SJCRH30 (cell line): Measurements from ENCODE around the gene SCN3A. TPM values are rescaled to one million over a fixed set of nuclear protein-coding genes. Genes with fewer than 3 reads are reported as not detected.
A peak's percentile ranks its signal among the peaks of the same experiment; 100 is the strongest.

Source experiments
- DNase-seq, 2 experiments: peaks; one replicate each; pipeline ENCODE4 v3.0.0-alpha.2; 2015 to 2020
- H3K27ac ChIP-seq: fragments of 250-450 bp; sonication (Bioruptor Pico); 2 replicates; pipeline ENCODE4 v1.5.1; 2020; ENCODE audit warnings: mild to moderate bottlenecking, moderate library complexity
- H3K27me3 ChIP-seq: fragments of 250-450 bp; sonication (Bioruptor Pico); 2 replicates; pipeline ENCODE4 v1.5.1; 2020; ENCODE audit warnings: mild to moderate bottlenecking, moderate library complexity
- H3K36me3 ChIP-seq: fragments of 250-450 bp; sonication (Bioruptor Pico); 2 replicates; pipeline ENCODE4 v1.5.1; 2020; ENCODE audit warnings: mild to moderate bottlenecking, moderate library complexity
- H3K4me1 ChIP-seq: fragments of 250-450 bp; sonication (Bioruptor Pico); 2 replicates; pipeline ENCODE4 v1.5.1; 2020; ENCODE audit warnings: mild to moderate bottlenecking, moderate library complexity
- H3K4me3 ChIP-seq: fragments of 250-450 bp; sonication (Bioruptor Pico); 2 replicates; pipeline ENCODE4 v1.5.1; 2020; ENCODE audit warnings: mild to moderate bottlenecking, moderate library complexity
- H3K9me3 ChIP-seq: fragments of 250-450 bp; sonication (Bioruptor Pico); replicated peaks from 2 replicates; pipeline ENCODE4 v1.5.1; 2020; ENCODE audit warnings: mild to moderate bottlenecking, moderate library complexity
- total RNA-seq: library from RNA; depleted of rRNA; stranded (reverse); fragments of >200 nt; shearing (Covaris generic); gene quantifications from 2 replicates; pipeline ENCODE4 v1.2.3, GENCODE V29; 2014

The SCN3A gene
- total RNA-seq, 1 experiment from 2014 or later, result 7.7 TPM

DNA sequence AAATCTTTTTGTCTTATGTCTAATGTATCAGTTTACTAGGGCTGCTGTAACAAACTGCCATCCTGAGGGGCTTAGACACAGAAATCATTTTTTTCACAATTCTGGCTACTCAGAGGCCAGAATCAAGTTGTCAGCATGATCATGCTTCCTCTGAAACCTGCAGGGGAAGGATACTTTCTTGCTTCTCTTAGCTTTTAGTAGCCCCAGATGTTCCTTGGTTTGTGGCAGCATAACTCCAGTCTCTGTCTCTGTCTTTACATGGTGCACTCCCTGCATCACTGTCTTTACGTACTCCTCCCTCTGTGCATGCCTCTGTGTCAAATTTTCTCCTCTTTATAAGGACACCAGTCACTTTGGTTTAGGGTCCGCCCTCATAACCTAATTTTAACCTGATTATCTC, 2.0 kb upstream of the SCN3A start:
- H3K4me3 ChIP-seq, result no peak overlapping the region
- H3K27me3 ChIP-seq, result no peaks in the 10 kb centered on the region
- no peaks in the 10 kb centered on the region for H3K36me3 ChIP-seq
- no peak for DNase-seq
- no peaks in the 10 kb centered on the region for H3K9me3 ChIP-seq
- peaks cover 4% of the 10 kb centered on the region; the same call in 1 of the 2 replicates for H3K4me1 ChIP-seq
- H3K27ac ChIP-seq, result no peak overlapping the region

DNA sequence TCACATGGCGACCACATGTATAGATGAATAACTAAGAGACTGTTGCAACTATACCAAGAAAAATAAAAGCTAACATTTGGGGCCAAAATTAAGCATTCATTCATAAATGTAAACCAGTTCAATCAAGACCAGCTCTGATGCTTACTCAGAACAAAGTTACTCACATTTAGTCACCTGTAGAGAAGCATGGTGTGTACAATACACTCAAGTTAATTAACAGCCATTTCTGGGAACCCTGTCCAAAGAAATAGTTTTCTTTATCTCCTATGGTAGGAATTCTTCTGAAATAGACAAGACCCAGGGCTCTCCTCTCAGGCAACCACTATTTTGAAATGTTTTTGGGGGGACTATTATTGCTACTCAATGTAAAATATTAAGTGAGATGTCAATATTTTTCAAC, 1.6 kb downstream of the SCN3A start:
- Histone ChIP-seq H3K27ac (no peak overlapping the region), H3K4me3 (no peak overlapping the region), H3K9me3 (no peaks in the 10 kb centered on the region), H3K36me3 (no peaks in the 10 kb centered on the region), H3K4me1 (peaks cover 4% of the 10 kb centered on the region; the same call in 1 of the 2 replicates), H3K27me3 (no peaks in the 10 kb centered on the region)
- DNase-seq, result no peak

DNA sequence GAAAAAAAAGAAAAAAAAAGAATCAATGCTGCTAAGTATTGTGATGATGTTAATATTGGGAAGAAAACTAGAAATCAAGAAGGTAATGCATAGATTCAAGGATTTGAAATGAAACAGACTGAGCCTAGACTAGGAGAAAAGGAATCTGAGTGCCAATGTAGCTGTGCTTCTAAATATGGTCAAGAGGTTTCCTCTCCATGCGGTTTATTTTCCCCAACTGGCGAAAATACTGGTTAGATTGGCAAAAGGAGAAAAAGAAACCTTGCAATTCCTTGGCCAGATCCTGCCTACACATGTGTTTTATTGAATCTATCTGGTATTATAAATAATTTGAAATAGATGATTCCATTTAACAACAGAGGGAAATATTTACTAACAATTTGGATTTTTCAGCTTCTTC, 5.7 kb downstream of the SCN3A start:
- H3K4me3 ChIP-seq, result no peak overlapping the region
- H3K9me3 ChIP-seq, result no peaks in the 10 kb centered on the region
- DNase-seq, result no peak
- peaks cover under 1% of the 10 kb centered on the region; the same call in 1 of the 2 replicates for H3K4me1 ChIP-seq
- no peaks in the 10 kb centered on the region for H3K27me3 ChIP-seq
- H3K27ac ChIP-seq, result no peak overlapping the region
- no peaks in the 10 kb centered on the region for H3K36me3 ChIP-seq

DNA sequence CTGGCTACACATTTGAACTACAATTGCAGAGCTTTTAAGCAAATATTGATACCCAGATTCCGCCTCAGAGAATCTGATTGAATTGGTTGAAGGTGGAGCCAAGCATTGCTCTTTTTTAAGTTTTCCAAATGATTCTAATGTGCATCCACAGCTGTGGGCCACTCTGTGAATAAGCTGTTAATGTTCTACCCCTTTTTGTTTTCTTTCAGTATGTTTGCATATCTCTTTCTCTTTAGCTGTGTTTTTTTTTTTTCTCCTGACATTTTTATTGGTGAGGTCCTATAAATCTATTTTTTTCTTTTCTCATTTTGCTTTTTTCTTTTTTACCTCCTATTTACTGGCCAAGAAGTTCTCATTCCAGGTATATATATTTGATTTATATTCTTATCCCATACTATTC, 6.5 kb downstream of the SCN3A start:
- H3K4me3 ChIP-seq, result no peak overlapping the region
- no peaks in the 10 kb centered on the region for H3K9me3 ChIP-seq
- no peak for DNase-seq
- H3K27ac ChIP-seq, result no peak overlapping the region
- H3K4me1 ChIP-seq, result no peaks in the 10 kb centered on the region
- no peaks in the 10 kb centered on the region for H3K36me3 ChIP-seq
- no peaks in the 10 kb centered on the region for H3K27me3 ChIP-seq

- no peaks in the 10 kb centered on the region for H3K9me3 ChIP-seq
Measured at GRCh38 chr2:165196411-165196810, 7.4 kb downstream of the SCN3A start.

DNA sequence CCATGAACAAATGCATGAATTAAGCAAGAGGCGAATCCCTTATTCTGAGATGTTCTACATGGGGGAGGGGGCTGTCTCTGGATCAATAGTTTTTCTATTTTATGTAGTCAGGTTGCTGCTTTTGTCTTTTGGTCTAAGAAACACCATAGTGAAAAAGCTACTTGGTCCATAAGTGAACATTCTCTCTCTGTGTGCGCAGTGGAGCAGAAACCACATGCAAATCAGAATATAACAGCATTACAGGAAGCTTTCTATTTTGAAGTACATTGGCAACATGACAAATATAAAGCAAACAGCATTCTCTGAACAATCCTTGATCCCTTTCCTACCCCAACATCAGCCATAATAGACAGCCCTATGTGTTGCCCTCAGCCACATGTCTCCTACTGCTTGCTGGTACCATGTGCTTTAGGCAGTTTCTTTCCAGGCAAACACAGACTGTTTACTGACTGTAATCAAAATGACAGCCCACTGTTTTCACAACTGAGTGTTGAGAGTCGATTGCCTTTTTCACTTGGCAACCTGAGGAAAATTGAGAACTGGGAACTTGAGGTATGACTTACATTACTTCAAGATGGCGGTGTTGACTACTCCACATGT, 10.6 kb downstream of the SCN3A start:
- DNase-seq, result no peak
- Histone ChIP-seq H3K4me3 (no peak overlapping the region), H3K9me3 (no peaks in the 10 kb centered on the region), H3K27ac (no peak overlapping the region), H3K27me3 (no peaks in the 10 kb centered on the region), H3K36me3 (no peaks in the 10 kb centered on the region), H3K4me1 (no peaks in the 10 kb centered on the region)

More at GRCh38 chr2:165196411-165196810, 7.4 kb downstream of the SCN3A start:
- H3K4me1 ChIP-seq, result no peaks in the 10 kb centered on the region
- H3K4me3 ChIP-seq, result no peak overlapping the region
- no peak for DNase-seq
- H3K36me3 ChIP-seq, result no peaks in the 10 kb centered on the region
- no peak overlapping the region for H3K27ac ChIP-seq
- H3K27me3 ChIP-seq, result no peaks in the 10 kb centered on the region

GRCh38 chr2:165192729-165193128, 11.1 kb downstream of the SCN3A start:
- no peaks in the 10 kb centered on the region for H3K9me3 ChIP-seq
- no peaks in the 10 kb centered on the region for H3K36me3 ChIP-seq
- no peaks in the 10 kb centered on the region for H3K4me1 ChIP-seq
- DNase-seq, result no peak
- H3K27ac ChIP-seq, result no peak overlapping the region
- no peak overlapping the region for H3K4me3 ChIP-seq
- no peaks in the 10 kb centered on the region for H3K27me3 ChIP-seq

DNA sequence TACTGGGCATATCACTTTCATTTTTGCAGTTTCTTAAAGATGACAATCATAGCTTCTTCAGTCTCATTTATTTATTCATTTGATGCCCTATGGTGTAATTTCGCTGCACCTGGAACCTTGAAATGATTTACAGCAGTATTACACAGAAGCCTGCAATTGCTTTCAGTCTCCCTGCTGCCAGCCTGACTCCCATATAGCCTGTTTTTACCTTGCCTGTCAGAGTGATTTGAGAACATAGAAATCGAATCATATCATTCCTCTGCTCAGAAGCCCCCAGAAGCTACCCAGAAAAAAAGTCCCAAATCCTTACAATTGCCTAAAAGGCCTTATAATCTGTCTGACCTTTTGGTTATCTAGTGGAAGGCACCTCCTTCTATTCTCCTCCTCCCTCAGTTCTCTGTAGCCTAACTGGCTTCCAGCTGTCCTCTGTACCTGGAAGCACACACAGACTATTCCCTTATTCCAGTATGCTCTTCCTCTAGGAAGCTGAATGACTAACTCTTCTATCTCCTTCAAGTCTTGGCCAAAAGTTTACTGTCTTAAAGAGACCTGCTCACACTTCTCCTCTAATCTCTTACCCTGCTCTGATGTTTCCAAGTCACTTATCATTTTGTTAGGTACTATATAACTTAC, 12.6 kb downstream of the SCN3A start:
- Histone ChIP-seq H3K4me3 (no peak overlapping the region), H3K27ac (no peak overlapping the region), H3K36me3 (no peaks in the 10 kb centered on the region), H3K9me3 (no peaks in the 10 kb centered on the region), H3K4me1 (no peaks in the 10 kb centered on the region), H3K27me3 (no peaks in the 10 kb centered on the region)
- DNase-seq, result no peak

GRCh38 chr2:165185633-165186032, 18.2 kb downstream of the SCN3A start:
- no peak overlapping the region for H3K27ac ChIP-seq
- no peak for DNase-seq
- H3K4me3 ChIP-seq, result no peak overlapping the region
- no peaks in the 10 kb centered on the region for H3K9me3 ChIP-seq
- H3K36me3 ChIP-seq, result no peaks in the 10 kb centered on the region
- no peaks in the 10 kb centered on the region for H3K27me3 ChIP-seq
- no peaks in the 10 kb centered on the region for H3K4me1 ChIP-seq

- no peaks in the 10 kb centered on the region for H3K27me3 ChIP-seq
- H3K9me3 ChIP-seq, result no peaks in the 10 kb centered on the region
- H3K4me1 ChIP-seq, result no peaks in the 10 kb centered on the region
- no peaks in the 10 kb centered on the region for H3K36me3 ChIP-seq
- DNase-seq, result no peak
- no peak overlapping the region for H3K27ac ChIP-seq
- H3K4me3 ChIP-seq, result no peak overlapping the region
Measured at GRCh38 chr2:165182029-165182428, 21.8 kb downstream of the SCN3A start.

DNA sequence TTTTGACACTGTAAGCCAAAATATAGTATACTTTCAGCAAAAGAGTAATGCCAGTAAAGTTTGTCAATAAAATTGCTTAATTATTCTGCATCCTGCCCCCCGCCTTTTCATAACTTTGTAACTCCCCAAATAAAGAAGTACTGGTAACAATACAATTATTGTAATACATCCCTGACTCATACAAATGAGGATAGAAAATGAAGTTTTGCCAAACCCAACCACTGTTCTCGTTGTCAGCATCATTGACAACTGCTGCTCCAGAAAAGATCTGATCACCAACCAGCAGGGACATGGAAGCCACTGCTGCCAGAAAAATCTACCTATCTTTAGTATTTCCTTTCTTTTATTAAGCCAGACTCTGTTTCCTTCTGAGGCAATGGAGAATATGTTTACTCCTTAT, 27.1 kb downstream of the SCN3A start:
- H3K9me3 ChIP-seq, result no peaks in the 10 kb centered on the region

DNA sequence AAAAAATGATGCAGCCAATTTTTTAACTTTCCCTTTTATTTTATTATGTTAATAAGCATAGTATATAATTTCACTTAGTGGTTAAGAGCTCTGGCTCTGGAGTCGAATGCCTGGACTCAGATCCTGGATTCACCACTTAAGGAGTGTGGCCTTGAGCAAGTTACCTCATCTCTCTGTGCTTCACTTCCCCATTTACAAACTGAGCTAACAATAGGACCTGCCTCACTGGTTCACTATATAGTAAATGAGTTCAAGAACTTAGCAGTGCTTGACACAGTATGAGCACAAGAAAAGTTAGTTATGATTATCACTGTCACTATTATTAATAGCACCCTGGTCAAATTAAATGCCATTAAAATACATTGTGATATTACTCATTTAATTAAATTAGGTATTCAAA, 30.6 kb downstream of the SCN3A start:
- no peak for DNase-seq
- no peak overlapping the region for H3K27ac ChIP-seq
- H3K4me3 ChIP-seq, result no peak overlapping the region
- no peaks in the 10 kb centered on the region for H3K36me3 ChIP-seq
- no peaks in the 10 kb centered on the region for H3K9me3 ChIP-seq
- H3K27me3 ChIP-seq, result no peaks in the 10 kb centered on the region
- H3K4me1 ChIP-seq, result no peaks in the 10 kb centered on the region

More for the DNA sequence above, 27.1 kb downstream of the SCN3A start:
- Histone ChIP-seq H3K27me3 (no peaks in the 10 kb centered on the region), H3K4me1 (no peaks in the 10 kb centered on the region), H3K4me3 (no peak overlapping the region), H3K36me3 (no peaks in the 10 kb centered on the region), H3K27ac (no peak overlapping the region)
- no peak for DNase-seq

DNA sequence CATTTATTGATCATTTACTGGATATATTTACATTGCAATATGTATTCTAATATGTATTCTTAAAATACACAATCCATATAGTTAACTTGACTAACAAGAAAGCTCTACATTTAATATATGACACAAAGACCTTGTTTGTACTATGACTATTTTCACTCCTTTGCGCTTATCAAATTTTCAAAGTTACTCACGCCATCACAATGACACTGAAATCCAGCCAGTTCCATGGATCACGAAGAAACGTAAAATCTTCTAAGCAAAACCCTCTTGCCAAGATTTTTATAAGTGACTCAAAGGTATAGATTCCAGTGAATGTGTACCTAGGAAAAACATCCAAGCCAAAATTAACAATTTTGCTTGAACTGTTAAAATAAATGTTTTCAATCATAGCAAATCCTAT, 39.6 kb downstream of the SCN3A start:
- Histone ChIP-seq H3K27me3 (no peaks in the 10 kb centered on the region), H3K4me1 (peaks cover 13% of the 10 kb centered on the region), H3K27ac (no peak overlapping the region), H3K9me3 (no peaks in the 10 kb centered on the region), H3K4me3 (no peak overlapping the region), H3K36me3 (no peaks in the 10 kb centered on the region)
- DNase-seq, result no peak

DNA sequence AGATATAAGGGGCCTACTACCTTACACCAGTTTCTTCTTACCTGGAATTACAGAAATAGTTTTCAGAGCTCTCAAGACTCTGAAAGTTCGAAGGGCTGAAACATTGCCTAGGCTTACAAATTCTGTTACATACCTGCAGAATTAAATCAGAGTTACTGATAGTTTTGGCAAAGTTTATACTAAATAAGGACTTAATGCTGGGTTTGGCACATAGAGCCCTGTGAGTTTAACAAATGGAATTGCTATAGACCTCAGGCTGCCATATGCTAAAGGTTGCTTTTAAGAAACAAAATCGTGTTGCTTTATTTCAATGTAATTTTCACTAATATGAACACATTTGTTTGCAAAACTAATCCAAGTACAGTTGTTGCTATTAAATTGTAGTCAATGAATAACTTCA, 40.1 kb downstream of the SCN3A start:
- Histone ChIP-seq H3K27me3 (no peaks in the 10 kb centered on the region), H3K36me3 (no peaks in the 10 kb centered on the region), H3K9me3 (no peaks in the 10 kb centered on the region), H3K4me3 (no peak overlapping the region), H3K4me1 (peaks cover 13% of the 10 kb centered on the region), H3K27ac (no peak overlapping the region)
- DNase-seq, result no peak

- no peak overlapping the region for H3K4me3 ChIP-seq
Measured at GRCh38 chr2:165162466-165162865, 41.4 kb downstream of the SCN3A start.

GRCh38 chr2:165161510-165161909, 42.3 kb downstream of the SCN3A start:
- no peaks in the 10 kb centered on the region for H3K27me3 ChIP-seq
- no peak overlapping the region for H3K27ac ChIP-seq

More at GRCh38 chr2:165162466-165162865, 41.4 kb downstream of the SCN3A start:
- Histone ChIP-seq H3K27me3 (no peaks in the 10 kb centered on the region), H3K4me1 (peaks cover 13% of the 10 kb centered on the region), H3K27ac (no peak overlapping the region), H3K36me3 (no peaks in the 10 kb centered on the region), H3K9me3 (no peaks in the 10 kb centered on the region)
- DNase-seq, result peak; percentile 45 to 83

More at GRCh38 chr2:165161510-165161909, 42.3 kb downstream of the SCN3A start:
- Histone ChIP-seq H3K4me3 (no peak overlapping the region), H3K9me3 (no peaks in the 10 kb centered on the region), H3K4me1 (peaks cover 13% of the 10 kb centered on the region), H3K36me3 (no peaks in the 10 kb centered on the region)
- DNase-seq, result no peak
